Loucy (cell line): ENCODE measurements around the gene CISD2.
"Not testable (repeated sequence)": the region's sequence is repeated elsewhere in the genome, so short reads cannot be mapped to it uniquely, and the experiment has no call there.

Experiments
- H2AFZ ChIP-seq: fragments of 200-600 bp; sonication (generic); 2 replicates; pipeline ENCODE4 v1.6.0; 2016; ENCODE audit warnings: antibody characterized with exemption, mild to moderate bottlenecking, low read length, moderate library complexity
- H3F3A ChIP-seq: fragments of 200-600 bp; 2 replicates; pipeline ENCODE4 v1.6.0; 2016; ENCODE audit warnings: antibody characterized with exemption, low read depth, mild to moderate bottlenecking
- H3K27me3 ChIP-seq: fragments of 200-600 bp; sonication (generic); 2 replicates; pipeline ENCODE4 v1.6.1; 2014; ENCODE audit warnings: low read length, mild to moderate bottlenecking; ENCODE audit not compliant: insufficient read depth, poor library complexity, severe bottlenecking
- H3K36me3 ChIP-seq: fragments of 200-600 bp; sonication (generic); 2 replicates; pipeline ENCODE4 v1.6.1; 2016; ENCODE audit warnings: low read length; ENCODE audit not compliant: insufficient read depth
- H3K4me1 ChIP-seq: fragments of 200-600 bp; sonication (generic); 2 replicates; pipeline ENCODE4 v1.5.1; 2014; ENCODE audit warnings: low read length, mild to moderate bottlenecking; ENCODE audit not compliant: insufficient read depth, poor library complexity, severe bottlenecking
- H3K4me2 ChIP-seq: fragments of 200-600 bp; sonication (generic); 2 replicates; pipeline ENCODE4 v1.6.0; 2014; ENCODE audit warnings: antibody characterized with exemption, low read length, low read depth, mild to moderate bottlenecking; ENCODE audit not compliant: poor library complexity, severe bottlenecking
- H3K4me3 ChIP-seq: fragments of 200-600 bp; sonication (generic); 2 replicates; pipeline ENCODE4 v1.5.1; 2014; ENCODE audit warnings: low read length, mild to moderate bottlenecking, mixed read lengths; ENCODE audit not compliant: poor library complexity, severe bottlenecking
- H3K79me2 ChIP-seq: fragments of 200-600 bp; sonication (generic); 2 replicates; pipeline ENCODE4 v1.6.1; 2014; ENCODE audit warnings: low read length; ENCODE audit not compliant: insufficient read depth
- H3K9ac ChIP-seq: fragments of 200-600 bp; sonication (generic); 2 replicates; pipeline ENCODE4 v1.6.0; 2014; ENCODE audit warnings: mild to moderate bottlenecking, low read depth, low read length, moderate library complexity; ENCODE audit not compliant: poor library complexity, severe bottlenecking
- H3K9me2 ChIP-seq: fragments of 200-600 bp; sonication (generic); replicated peaks from 2 replicates; pipeline ENCODE4 v1.6.1; 2016; ENCODE audit warnings: low read depth, low read length, mixed read lengths
- H3K9me3 ChIP-seq: fragments of 200-600 bp; sonication (generic); 2 replicates; pipeline ENCODE4 v1.6.1; 2014; ENCODE audit warnings: mild to moderate bottlenecking, antibody characterized with exemption, low read length, low read depth; ENCODE audit not compliant: insufficient read depth
- H4K20me1 ChIP-seq: fragments of 200-600 bp; sonication (generic); 2 replicates; pipeline ENCODE4 v1.6.0; 2014; ENCODE audit warnings: antibody characterized with exemption, low read length, mild to moderate bottlenecking; ENCODE audit not compliant: insufficient read depth, poor library complexity, severe bottlenecking
- CTCF ChIP-seq: fragments of 200-600 bp; sonication (generic); conservative IDR thresholded peaks from 2 replicates; pipeline ENCODE4 v1.5.1; 2014; ENCODE audit warnings: mild to moderate bottlenecking, antibody characterized with exemption, low read length
- EZH2phosphoT487 ChIP-seq: fragments of 200-600 bp; IDR thresholded peaks from 2 replicates; pipeline ENCODE4 v1.6.1; 2018; ENCODE audit warnings: antibody characterized with exemption, mild to moderate bottlenecking, moderate library complexity, borderline replicate concordance

CISD2 gene

GRCh38 chr4:102868153-102868780, 525 bp upstream of the CISD2 start:
- Histone ChIP-seq H3K9me3 (no peaks in the 10 kb centered on the region), H3F3A (peaks cover 5% of the 10 kb centered on the region; the same call in 1 of the 2 replicates), H3K36me3 (no peaks in the 10 kb centered on the region), H2AFZ (peak overlapping the region; percentile 85), H3K4me1 (peaks cover 63% of the 10 kb centered on the region), H3K4me3 (peak overlapping the region; percentile 78), H3K79me2 (peaks cover 88% of the 10 kb centered on the region), H4K20me1 (peaks cover 50% of the 10 kb centered on the region), H3K9ac (peak overlapping the region; percentile 71), H3K27me3 (no peaks in the 10 kb centered on the region), H3K9me2 (no peaks in the 10 kb centered on the region), H3K4me2 (peak overlapping the region; percentile 83)
- no peak for TF ChIP-seq CTCF
- TF ChIP-seq EZH2phosphoT487 = no peak

- peaks cover 86% of the 10 kb centered on the region for H3K79me2 ChIP-seq
- H3F3A ChIP-seq = peaks cover 5% of the 10 kb centered on the region; the same call in 1 of the 2 replicates
- peak overlapping the region; percentile 78 for H3K4me2 ChIP-seq
- peak overlapping the region; percentile 78 for H3K4me3 ChIP-seq
- H3K27me3 ChIP-seq = no peaks in the 10 kb centered on the region
- no peak for TF ChIP-seq CTCF
- TF ChIP-seq EZH2phosphoT487 = no peak
- H4K20me1 ChIP-seq = peaks cover 45% of the 10 kb centered on the region
- H3K9me3 ChIP-seq = no peaks in the 10 kb centered on the region
- peak overlapping the region; percentile 85 for H2AFZ ChIP-seq
- H3K36me3 ChIP-seq = no peaks in the 10 kb centered on the region
- H3K9ac ChIP-seq = peak overlapping the region; percentile 71
- peaks cover 54% of the 10 kb centered on the region for H3K4me1 ChIP-seq
- H3K9me2 ChIP-seq = no peaks in the 10 kb centered on the region
Measured at GRCh38 chr4:102869569-102870197, 891 bp downstream of the CISD2 start.

- peaks cover 5% of the 10 kb centered on the region; the same call in 1 of the 2 replicates for H3F3A ChIP-seq
- no peaks in the 10 kb centered on the region for H3K27me3 ChIP-seq
- H3K36me3 ChIP-seq = peaks cover 9% of the 10 kb centered on the region; the same call in 1 of the 2 replicates
- H3K4me2 ChIP-seq = peak overlapping the region; percentile 78
- no peak for TF ChIP-seq CTCF
- no peak for TF ChIP-seq EZH2phosphoT487
- H3K9me2 ChIP-seq = no peaks in the 10 kb centered on the region
- peaks cover 84% of the 10 kb centered on the region for H3K79me2 ChIP-seq
- peaks cover 30% of the 10 kb centered on the region for H4K20me1 ChIP-seq
- peaks cover 36% of the 10 kb centered on the region for H3K4me1 ChIP-seq
- peak overlapping the region; percentile 78 for H3K4me3 ChIP-seq
- no peak overlapping the region for H2AFZ ChIP-seq
- 0 out of 2 replicates have a peak, but pooled peaks cover under 1% of the 10 kb centered on the region for H3K9me3 ChIP-seq
- H3K9ac ChIP-seq = peak overlapping the region; percentile 71
Measured at GRCh38 chr4:102871772-102872171, 3.0 kb downstream of the CISD2 start.

- H3K9me3 ChIP-seq, H3F3A ChIP-seq, H3K9ac ChIP-seq, H3K4me2 ChIP-seq, H3K27me3 ChIP-seq, H4K20me1 ChIP-seq, H2AFZ ChIP-seq, H3K9me2 ChIP-seq, H3K4me3 ChIP-seq: not testable (repeated sequence)
- Histone ChIP-seq H3K4me1 (peaks cover 10% of the 10 kb centered on the region), H3K79me2 (peaks cover 36% of the 10 kb centered on the region; the same call in 1 of the 2 replicates), H3K36me3 (peaks cover 16% of the 10 kb centered on the region; the same call in 1 of the 2 replicates)
Measured at GRCh38 chr4:102877477-102878106, 8.8 kb downstream of the CISD2 start.

GRCh38 chr4:102878349-102878748, 9.6 kb downstream of the CISD2 start:
- peaks cover 10% of the 10 kb centered on the region for H3K4me1 ChIP-seq
- H3K9me3 ChIP-seq, H3K4me3 ChIP-seq, H3K4me2 ChIP-seq, H2AFZ ChIP-seq, H3F3A ChIP-seq, H3K9ac ChIP-seq, H3K9me2 ChIP-seq, H4K20me1 ChIP-seq, H3K27me3 ChIP-seq: not testable (repeated sequence)
- peaks cover 33% of the 10 kb centered on the region; the same call in 1 of the 2 replicates for H3K79me2 ChIP-seq
- H3K36me3 ChIP-seq = peaks cover 16% of the 10 kb centered on the region; the same call in 1 of the 2 replicates
